SK-N-MC (cell line): Measurements from ENCODE around the gene ARVCF.

ENCODE experiments used
- DNase-seq: peaks from one replicate; pipeline ENCODE4 v3.0.0-alpha.2; 2011; ENCODE audit warnings: low read depth, low spot score
- H3K27ac ChIP-seq: fragments of 200-600 bp; sonication (generic); 2 replicates; pipeline ENCODE4 v1.5.1; 2016; ENCODE audit warnings: mixed run types
- H3K36me3 ChIP-seq: fragments of 200-600 bp; sonication (generic); 2 replicates; pipeline ENCODE4 v1.6.1; 2017; ENCODE audit warnings: antibody characterized with exemption, low read length, mixed read lengths; ENCODE audit not compliant: insufficient read depth
- H3K4me3 ChIP-seq: fragments of 200-600 bp; sonication (generic); 2 replicates; pipeline ENCODE4 v1.5.1; 2016
- H3K9ac ChIP-seq: fragments of 200-600 bp; sonication (generic); 2 replicates; pipeline ENCODE4 v1.8.0; 2017; ENCODE audit warnings: mixed run types, mixed read lengths; ENCODE audit not compliant: insufficient read length
- H3K9me3 ChIP-seq: fragments of 200-600 bp; sonication (generic); 2 replicates; pipeline ENCODE4 v1.6.1; 2017; ENCODE audit warnings: low read depth, mild to moderate bottlenecking, antibody characterized with exemption, low read length, moderate library complexity, mixed read lengths
- EZH2 ChIP-seq: fragments of 200-600 bp; sonication (generic); IDR thresholded peaks from one replicate; pipeline ENCODE4 v1.6.1; 2017; ENCODE audit warnings: antibody characterized with exemption
- FOXP2 ChIP-seq: optimal IDR thresholded peaks from 2 replicates; pipeline ENCODE3; 2011; ENCODE audit warnings: mild to moderate bottlenecking, moderate library complexity; ENCODE audit not compliant: insufficient read depth; ENCODE audit errors: extremely low read length, control extremely low read depth
- POLR2AphosphoS5 ChIP-seq: IDR thresholded peaks from 2 replicates; pipeline ENCODE4 v1.6.1; 2012; ENCODE audit warnings: mild to moderate bottlenecking, low read depth, low read length, borderline replicate concordance

ARVCF gene

GRCh38 chr22:19976671-19977070, 40.0 kb downstream of the ARVCF start:
- TF ChIP-seq FOXP2: no peak
- TF ChIP-seq POLR2AphosphoS5: no peak
- no peak for TF ChIP-seq EZH2
- H3K9me3 ChIP-seq: no peaks in the 10 kb centered on the region
- H3K27ac ChIP-seq: no peak overlapping the region
- no peak overlapping the region for H3K4me3 ChIP-seq
- H3K36me3 ChIP-seq: no peaks in the 10 kb centered on the region
- DNase-seq: no peak
- H3K9ac ChIP-seq: no peak overlapping the region

GRCh38 chr22:19975707-19976035, 41.0 kb downstream of the ARVCF start:
- no peaks in the 10 kb centered on the region for H3K36me3 ChIP-seq
- H3K9ac ChIP-seq: no peak overlapping the region
- TF ChIP-seq FOXP2: no peak
- TF ChIP-seq EZH2: no peak
- TF ChIP-seq POLR2AphosphoS5: no peak
- H3K27ac ChIP-seq: no peak overlapping the region
- no peak overlapping the region for H3K4me3 ChIP-seq
- H3K9me3 ChIP-seq: no peaks in the 10 kb centered on the region
- no peak for DNase-seq

- no peaks in the 10 kb centered on the region for H3K36me3 ChIP-seq
- H3K27ac ChIP-seq: no peak overlapping the region
- H3K9ac ChIP-seq: no peak overlapping the region
- no peak overlapping the region for H3K4me3 ChIP-seq
- DNase-seq: no peak
- TF ChIP-seq FOXP2 (no peak), EZH2 (no peak), POLR2AphosphoS5 (no peak)
- no peaks in the 10 kb centered on the region for H3K9me3 ChIP-seq
Observed at GRCh38 chr22:19974935-19975706, 41.5 kb downstream of the ARVCF start.

- Histone ChIP-seq H3K27ac (no peak overlapping the region), H3K9me3 (no peaks in the 10 kb centered on the region), H3K4me3 (no peak overlapping the region), H3K36me3 (no peaks in the 10 kb centered on the region), H3K9ac (no peak overlapping the region)
- DNase-seq: peak; percentile 83
- TF ChIP-seq FOXP2: peak; percentile 69
- TF ChIP-seq POLR2AphosphoS5: no peak
Observed at GRCh38 chr22:19974268-19974861, 42.3 kb downstream of the ARVCF start.

- Histone ChIP-seq H3K4me3 (no peak overlapping the region), H3K27ac (no peak overlapping the region), H3K36me3 (no peaks in the 10 kb centered on the region), H3K9ac (no peak overlapping the region), H3K9me3 (no peaks in the 10 kb centered on the region)
- TF ChIP-seq FOXP2 (no peak), EZH2 (no peak), POLR2AphosphoS5 (no peak)
- DNase-seq: no peak
Observed at GRCh38 chr22:19973551-19974267, 42.9 kb downstream of the ARVCF start.

GRCh38 chr22:19972652-19973550, 43.7 kb downstream of the ARVCF start:
- no peaks in the 10 kb centered on the region for H3K36me3 ChIP-seq
- TF ChIP-seq FOXP2: no peak
- TF ChIP-seq POLR2AphosphoS5: no peak
- TF ChIP-seq EZH2: no peak
- no peak overlapping the region for H3K9ac ChIP-seq

GRCh38 chr22:19972251-19972650, 44.4 kb downstream of the ARVCF start:
- DNase-seq: no peak
- Histone ChIP-seq H3K9me3 (no peaks in the 10 kb centered on the region), H3K4me3 (no peak overlapping the region), H3K36me3 (no peaks in the 10 kb centered on the region), H3K27ac (no peak overlapping the region), H3K9ac (no peak overlapping the region)
- TF ChIP-seq EZH2: no peak
- no peak for TF ChIP-seq POLR2AphosphoS5
- TF ChIP-seq FOXP2: no peak

More at GRCh38 chr22:19972652-19973550, 43.7 kb downstream of the ARVCF start:
- Histone ChIP-seq H3K27ac (no peak overlapping the region), H3K9me3 (no peaks in the 10 kb centered on the region), H3K4me3 (no peak overlapping the region)
- DNase-seq: no peak

- no peak for DNase-seq
- Histone ChIP-seq H3K27ac (no peak overlapping the region), H3K9ac (no peak overlapping the region), H3K4me3 (no peak overlapping the region), H3K9me3 (no peaks in the 10 kb centered on the region), H3K36me3 (no peaks in the 10 kb centered on the region)
- TF ChIP-seq EZH2 (no peak), FOXP2 (no peak), POLR2AphosphoS5 (no peak)
Observed at GRCh38 chr22:19971276-19972124, 45.1 kb downstream of the ARVCF start.
